Pancreas (tissue), 10 donors: ENCODE measurements around the gene PCSK4. TPM values are rescaled to one million over a fixed set of nuclear protein-coding genes. Genes with fewer than 3 reads are reported as not detected.
A peak's percentile ranks its signal among the peaks of the same experiment; 100 is the strongest.

Experiments
- ATAC-seq, 4 donors: fragments of 200-7000 bp; cut with Tn5 transposase; one replicate each; pipeline versions ENCODE4 v1.8.0 to v1.9.1; 2020; ENCODE audit warnings: mild to moderate bottlenecking in 4 of 4, moderate library complexity in 4 of 4
- DNase-seq, 6 donors: peaks; one replicate each; pipeline ENCODE4 v3.0.0-alpha.2; 2020
- FAIRE-seq: peaks from 2 replicates; lab custom pipeline; 2012; peaks lifted over from hg19 to GRCh38; lab: Jason Lieb, UNC
- H3K27ac ChIP-seq, 4 donors: fragments of 200-600 bp; sonication (generic); 1 replicate in 3 of 4; 2 replicates in 1 of 4; pipeline versions ENCODE4 v1.5.0 to v1.8.0; 2020
- H3K27me3 ChIP-seq, 4 donors: fragments of 200-600 bp; one replicate each; pipeline ENCODE4 v1.8.0; 2021
- H3K36me3 ChIP-seq, 3 donors: fragments of 200-600 bp; sonication (generic) in 1 of 3; one replicate each; pipeline versions ENCODE4 v1.5.0 to v1.8.0; 2020 to 2021
- H3K4me1 ChIP-seq, 3 donors: fragments of 200-600 bp; one replicate each; pipeline ENCODE4 v1.8.0; 2021
- H3K4me3 ChIP-seq, 4 donors: fragments of 200-600 bp; sonication (generic) in 2 of 4; one replicate each; pipeline versions ENCODE4 v1.5.0 to v1.8.0; 2020 to 2021
- H3K9me3 ChIP-seq, 4 donors: fragments of 200-600 bp; one replicate each; pipeline ENCODE4 v1.8.0; 2021
- CTCF ChIP-seq, 4 donors: fragments of 200-600 bp; sonication (generic) in 3 of 4; IDR thresholded peaks; one replicate each; pipeline versions ENCODE4 v1.5.0 to v1.8.0; 2021; ENCODE audit warnings: antibody characterized with exemption in 4 of 4
- WGBS, 2 donors: extraction: QIAGEN DNeasy Blood & Tissue Kit; methylation state at CpG; one replicate each; pipeline ENCODE4 v1.1.7; 2013; 5-methylcytosine and 5-hydroxymethylcytosine counted together
- intact Hi-C, 3 donors: fragments of 100-400 bp; cut with DNase I; formaldehyde crosslinking; loops; one replicate each; pipeline versions ENCODE4 v1.11.1 to v1.14.2; 2022
- polyA plus RNA-seq, 2 donors: library from polyadenylated mRNA; stranded (reverse); fragments of 200-250 nt; gene quantifications; one replicate each; pipeline ENCODE4 v1.2.3, GENCODE V29; 2013
- total RNA-seq, 6 donors: library from RNA; stranded (reverse); fragmentation: NEBNext Ultra II Directional in 4 of 6; extraction: Animal tissue kit (Norgen Biotek cat#: 25700) in 4 of 6; gene quantifications; one replicate each; pipeline versions ENCODE4 v1.2.1 to v1.2.4, GENCODE V29; 2021 to 2023
- donor health status: healthy with polysubstance abuse.
- donor health status: DM: no; HTN: no; CAD: no; lungs with moderate emphysema.
- donor health status: DM: no; HTN: no; CAD: no.
- donor health status: control.
- donor health status: control.
- donor health status: Bipolar disorder and iron deficiency.
- donor health status: DM: yes; HTN: yes; CAD: no.
- donor health status: DM: no; HTN: no; CAD: no.
- donor health status: DM: no; HTN: no; CAD: no.
- donor health status: DM: yes; HTN: yes; CAD: no.

Gene PCSK4
- total and polyA plus RNA-seq, 8 donors, result 1.5 to 11.5 (median 2.4) TPM

- Histone ChIP-seq H3K4me1 (peaks cover 0 to 17% (median 0%) of the 10 kb centered on the region in 3 donors), H3K27me3 (no peaks in the 10 kb centered on the region), H3K27ac (no peak overlapping the region), H3K9me3 (no peaks in the 10 kb centered on the region), H3K4me3 (no peak overlapping the region), H3K36me3 (no peaks in the 10 kb centered on the region)
- WGBS, 2 donors, result 74 to 75% methylated on average over 32 to 39 of the region's 39 CpGs
- DNase-seq (peak in 1 of 6 donors; percentile 76), FAIRE-seq (no peak), ATAC-seq (no peak)
- no peak for TF ChIP-seq CTCF (IDR thresholded peaks at IDR 0.05)
- intact Hi-C loops, result no loop called here
Observed at GRCh38 chr19:1496714-1497577, 6.8 kb upstream of the PCSK4 start.

GRCh38 chr19:1495799-1496713 is 5.9 kb upstream of the PCSK4 start:
- Histone ChIP-seq H3K9me3 (no peaks in the 10 kb centered on the region), H3K27me3 (no peaks in the 10 kb centered on the region), H3K27ac (no peak overlapping the region), H3K4me3 (no peak overlapping the region), H3K36me3 (no peaks in the 10 kb centered on the region), H3K4me1 (peaks cover 0 to 21% (median 7%) of the 10 kb centered on the region in 3 donors)
- no peak for TF ChIP-seq CTCF (IDR thresholded peaks at IDR 0.05)
- intact Hi-C loops, result no loop called here
- WGBS, 2 donors, result 71 to 74% methylated on average over 38 to 40 of the region's 40 CpGs
- DNase-seq, result peak in 1 of 6 donors; percentile 47
- no peak for FAIRE-seq
- ATAC-seq, result peak in 1 of 4 donors; percentile 27

- no peak for DNase-seq
- Histone ChIP-seq H3K27ac (no peak overlapping the region), H3K27me3 (no peaks in the 10 kb centered on the region), H3K36me3 (no peaks in the 10 kb centered on the region), H3K9me3 (no peaks in the 10 kb centered on the region), H3K4me3 (no peak overlapping the region), H3K4me1 (peaks cover 0 to 19% (median 7%) of the 10 kb centered on the region in 3 donors)
- WGBS, 2 donors, result 88 to 90% methylated on average over 37 of the region's 37 CpGs
- no peak for ATAC-seq
- no peak for FAIRE-seq
- no peak for TF ChIP-seq CTCF (IDR thresholded peaks at IDR 0.05)
- intact Hi-C loops, result no loop called here
Observed at GRCh38 chr19:1495051-1495798, 5.1 kb upstream of the PCSK4 start.

GRCh38 chr19:1494115-1494815 is 4.1 kb upstream of the PCSK4 start:
- Histone ChIP-seq H3K9me3 (no peaks in the 10 kb centered on the region), H3K4me3 (no peak overlapping the region), H3K27me3 (no peaks in the 10 kb centered on the region), H3K4me1 (peaks cover 0 to 24% (median 12%) of the 10 kb centered on the region in 3 donors), H3K27ac (no peak overlapping the region), H3K36me3 (no peaks in the 10 kb centered on the region)
- DNase-seq (no peak), FAIRE-seq (no peak), ATAC-seq (no peak)
- intact Hi-C loops, result no loop called here
- no peak for TF ChIP-seq CTCF (IDR thresholded peaks at IDR 0.05)
- 78% methylated on average over 15 of the region's 15 CpGs for WGBS, 2 donors
